Liver (tissue), 9 donors: ENCODE data around the gene RICTOR. TPM values are rescaled to one million over a fixed set of nuclear protein-coding genes. Genes with fewer than 3 reads are reported as not detected.

Experiments
- DNase-seq: peaks from one replicate; pipeline ENCODE4 v3.0.0-alpha.2; 2017; ENCODE audit warnings: low spot score
- H3K27ac ChIP-seq, 2 donors: one replicate each; pipeline ENCODE4 v1.7.0; 2013; ENCODE audit warnings: inconsistent platforms in 2 of 2, low read length in 2 of 2, control low read depth in 1 of 2, low read depth in 1 of 2, mild to moderate bottlenecking in 1 of 2
- H3K27me3 ChIP-seq, 4 donors: one replicate each; pipeline versions ENCODE4 v1.6.1 to v1.7.0; 2013; ENCODE audit warnings: low read length in 3 of 4, inconsistent platforms in 1 of 4, mild to moderate bottlenecking in 1 of 4, moderate library complexity in 1 of 4; ENCODE audit not compliant: control insufficient read depth in 4 of 4, insufficient read depth in 4 of 4
- H3K36me3 ChIP-seq, 4 donors: one replicate each; pipeline versions ENCODE4 v1.6.1 to v1.7.0; 2013; ENCODE audit warnings: low read length in 3 of 4, mild to moderate bottlenecking in 3 of 4, low read depth in 1 of 4, moderate library complexity in 1 of 4; ENCODE audit not compliant: control insufficient read depth in 4 of 4, insufficient read depth in 3 of 4
- H3K4me1 ChIP-seq, 4 donors: one replicate each; pipeline versions ENCODE4 v1.6.1 to v1.7.0; 2013; ENCODE audit warnings: low read length in 3 of 4, mild to moderate bottlenecking in 3 of 4, moderate library complexity in 1 of 4; ENCODE audit not compliant: control insufficient read depth in 4 of 4, insufficient read depth in 4 of 4
- H3K4me3 ChIP-seq, 3 donors: one replicate each; pipeline versions ENCODE4 v1.6.1 to v1.7.0; 2013; ENCODE audit warnings: low read length in 3 of 3, control low read depth in 1 of 3, low read depth in 1 of 3, mild to moderate bottlenecking in 1 of 3
- H3K9ac ChIP-seq, 2 donors: one replicate each; pipeline ENCODE4 v1.7.0; 2013; ENCODE audit warnings: low read length in 2 of 2, mild to moderate bottlenecking in 2 of 2, moderate library complexity in 2 of 2, control low read depth in 1 of 2, low read depth in 1 of 2
- H3K9me3 ChIP-seq, 4 donors: one replicate each; pipeline versions ENCODE4 v1.6.1 to v1.7.0; 2013; ENCODE audit warnings: low read length in 3 of 4; ENCODE audit not compliant: control insufficient read depth in 4 of 4
- ATF3 ChIP-seq: IDR thresholded peaks from 2 replicates; pipeline ENCODE4 v1.6.1; 2016; ENCODE audit warnings: antibody characterized with exemption
- EGR1 ChIP-seq, 2 donors: IDR thresholded peaks; 2 replicates each; pipeline ENCODE4 v1.6.1; 2016 to 2018; ENCODE audit warnings: antibody characterized with exemption in 2 of 2, low read depth in 2 of 2
- FOXA2 ChIP-seq: IDR thresholded peaks from 2 replicates; pipeline ENCODE4 v1.6.1; 2016; ENCODE audit warnings: antibody characterized with exemption
- HNF4A ChIP-seq, 2 donors: conservative IDR thresholded peaks; 2 replicates each; pipeline ENCODE4 v1.6.1; 2016; ENCODE audit warnings: antibody characterized with exemption in 2 of 2, mild to moderate bottlenecking in 2 of 2
- HNF4G ChIP-seq: IDR thresholded peaks from 2 replicates; pipeline ENCODE4 v1.6.1; 2016; ENCODE audit warnings: antibody characterized with exemption
- JUND ChIP-seq, 2 donors: IDR thresholded peaks; 2 replicates each; pipeline ENCODE4 v1.6.1; 2016; ENCODE audit warnings: antibody characterized with exemption in 2 of 2
- MAX ChIP-seq: IDR thresholded peaks from 2 replicates; pipeline ENCODE4 v1.6.1; 2016; ENCODE audit warnings: antibody characterized with exemption
- REST ChIP-seq: IDR thresholded peaks from 2 replicates; pipeline ENCODE4 v1.6.1; 2016; ENCODE audit warnings: antibody characterized with exemption, mild to moderate bottlenecking
- RXRA ChIP-seq, 2 donors: IDR thresholded peaks; 2 replicates each; pipeline ENCODE4 v1.6.1; 2017 to 2018; ENCODE audit warnings: antibody characterized with exemption in 2 of 2, mild to moderate bottlenecking in 1 of 2
- TAF1 ChIP-seq: conservative IDR thresholded peaks from 2 replicates; pipeline ENCODE4 v1.6.1; 2016; ENCODE audit warnings: antibody characterized with exemption, mild to moderate bottlenecking
- YY1 ChIP-seq: IDR thresholded peaks from 2 replicates; pipeline ENCODE4 v1.6.1; 2016; ENCODE audit warnings: antibody characterized with exemption, mild to moderate bottlenecking
- ZBTB33 ChIP-seq: IDR thresholded peaks from 2 replicates; pipeline ENCODE4 v1.6.1; 2016; ENCODE audit warnings: antibody characterized with exemption
- WGBS: extraction: QIAGEN DNeasy Blood & Tissue Kit; methylation state at CpG from one replicate; pipeline ENCODE4 v1.1.7; 2013; 5-methylcytosine and 5-hydroxymethylcytosine counted together
- polyA plus RNA-seq, 2 donors: library from polyadenylated mRNA; stranded (reverse) in 1 of 2; unstranded in 1 of 2; fragments of 200-250 nt in 1 of 2; fragments of >200 nt in 1 of 2; fragmentation: Nextera tagmentation in 1 of 2; extraction: Ambion mirVana in 1 of 2; gene quantifications; one replicate each; pipeline versions ENCODE4 v1.2.1 to v1.2.3, GENCODE V29; 2013 to 2015
- total RNA-seq, 2 donors: library from RNA; depleted of rRNA; stranded (reverse); fragments of >200 nt; gene quantifications; one replicate each; pipeline ENCODE4 v1.2.3, GENCODE V29; 2014
- donor health status: healthy.
- donor health status: healthy.
- donor health status: healthy.
- donor health status: healthy.
- donor health status: healthy.

Gene RICTOR
- total and polyA plus RNA-seq, 4 donors: 2.1 to 24.0 (median 15.0) TPM

- WGBS: 63% methylated on average over 3 of the region's 3 CpGs
- peaks cover 8 to 30% (median 28%) of the 10 kb centered on the region in 4 donors for H3K4me1 ChIP-seq
- no peak for TF ChIP-seq TAF1
- TF ChIP-seq HNF4A (conservative IDR thresholded peaks at IDR 0.05): peak in 1 of 2 donors; percentile 39
- TF ChIP-seq JUND (IDR thresholded peaks at IDR 0.05): no peak
- TF ChIP-seq RXRA (IDR thresholded peaks at IDR 0.05): peak in 1 of 2 donors; percentile 51
- no peak for TF ChIP-seq REST
- TF ChIP-seq HNF4G: no peak
These were observed 19.0 kb downstream of the RICTOR start for GRCh38 chr5:39055027-39055767.

GRCh38 chr5:39053189-39053588 lies 21.0 kb downstream of the RICTOR start:
- DNase-seq: no peak
- Histone ChIP-seq H3K9me3 (no peaks in the 10 kb centered on the region), H3K27me3 (no peaks in the 10 kb centered on the region), H3K36me3 (no peaks in the 10 kb centered on the region), H3K9ac (no peak overlapping the region), H3K4me3 (no peak overlapping the region), H3K4me1 (peaks cover 10 to 30% (median 21%) of the 10 kb centered on the region in 4 donors), H3K27ac (no peak overlapping the region)
- 96% methylated on average over 4 of the region's 4 CpGs for WGBS
- TF ChIP-seq MAX (no peak), YY1 (no peak), JUND (IDR thresholded peaks at IDR 0.05) (no peak), ATF3 (no peak), ZBTB33 (no peak), REST (no peak), RXRA (IDR thresholded peaks at IDR 0.05) (no peak), TAF1 (no peak), HNF4A (conservative IDR thresholded peaks at IDR 0.05) (no peak), FOXA2 (no peak), EGR1 (IDR thresholded peaks at IDR 0.05; ENCODE audit: low read depth in 2 of 2) (no peak), HNF4G (no peak)

More at GRCh38 chr5:39055027-39055767, 19.0 kb downstream of the RICTOR start:
- Histone ChIP-seq H3K9ac (peak overlapping the region in 1 of 2 donors; percentile 28), H3K27me3 (no peaks in the 10 kb centered on the region), H3K36me3 (no peaks in the 10 kb centered on the region), H3K9me3 (no peaks in the 10 kb centered on the region), H3K4me3 (no peak overlapping the region), H3K27ac (peak overlapping the region; percentile 11)
- no peak for DNase-seq
